Suprapubic skin (tissue), 4 donors: Measurements from ENCODE around the gene ACSL1.

Source experiments
- EP300 ChIP-seq: sonication (generic); formaldehyde crosslinking; IDR thresholded peaks from one replicate; pipeline ENCODE4 v1.6.1; 2017; ENCODE audit warnings: antibody characterized with exemption
- POLR2A ChIP-seq, 2 donors: fragments of 450-650 bp; IDR thresholded peaks; one replicate each; pipeline ENCODE4 v1.6.1; 2017; ENCODE audit warnings: antibody characterized with exemption in 2 of 2, mild to moderate bottlenecking in 2 of 2, moderate library complexity in 2 of 2
- POLR2AphosphoS5 ChIP-seq, 3 donors: sonication (generic); formaldehyde crosslinking; IDR thresholded peaks; one replicate each; pipeline ENCODE4 v1.6.1; 2017; ENCODE audit warnings: antibody characterized with exemption in 3 of 3
- TF ChIP-seq, protein P1 (sequence below), 2 donors: fragments of 200-600 bp in 1 of 2; fragments of 450-650 bp in 1 of 2; sonication (generic) in 1 of 2; IDR thresholded peaks; one replicate each; pipeline ENCODE4 v1.5.1; 2016 to 2019; ENCODE audit warnings: antibody characterized with exemption in 2 of 2, mild to moderate bottlenecking in 1 of 2, moderate library complexity in 1 of 2

DNA sequence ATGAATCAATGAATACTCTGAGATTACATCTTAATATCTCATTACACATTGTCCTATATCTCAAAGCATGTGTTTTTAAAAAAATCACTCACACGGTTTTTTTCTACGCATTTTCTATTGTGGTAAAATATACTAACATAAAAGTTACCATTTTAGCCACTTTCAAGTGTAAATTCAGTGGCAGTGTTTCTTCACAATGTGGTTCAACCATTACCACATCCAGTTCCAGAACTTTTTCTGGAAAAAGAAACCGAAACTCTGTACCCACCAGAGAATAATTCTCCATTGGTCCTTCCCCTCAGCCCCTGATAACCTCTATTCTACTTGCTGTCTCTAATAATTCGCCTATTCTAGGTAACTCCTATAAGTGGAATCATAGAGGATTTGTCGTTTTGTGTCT is 35.3 kb upstream of the ACSL1 start:
- TF ChIP-seq, protein P1, sequence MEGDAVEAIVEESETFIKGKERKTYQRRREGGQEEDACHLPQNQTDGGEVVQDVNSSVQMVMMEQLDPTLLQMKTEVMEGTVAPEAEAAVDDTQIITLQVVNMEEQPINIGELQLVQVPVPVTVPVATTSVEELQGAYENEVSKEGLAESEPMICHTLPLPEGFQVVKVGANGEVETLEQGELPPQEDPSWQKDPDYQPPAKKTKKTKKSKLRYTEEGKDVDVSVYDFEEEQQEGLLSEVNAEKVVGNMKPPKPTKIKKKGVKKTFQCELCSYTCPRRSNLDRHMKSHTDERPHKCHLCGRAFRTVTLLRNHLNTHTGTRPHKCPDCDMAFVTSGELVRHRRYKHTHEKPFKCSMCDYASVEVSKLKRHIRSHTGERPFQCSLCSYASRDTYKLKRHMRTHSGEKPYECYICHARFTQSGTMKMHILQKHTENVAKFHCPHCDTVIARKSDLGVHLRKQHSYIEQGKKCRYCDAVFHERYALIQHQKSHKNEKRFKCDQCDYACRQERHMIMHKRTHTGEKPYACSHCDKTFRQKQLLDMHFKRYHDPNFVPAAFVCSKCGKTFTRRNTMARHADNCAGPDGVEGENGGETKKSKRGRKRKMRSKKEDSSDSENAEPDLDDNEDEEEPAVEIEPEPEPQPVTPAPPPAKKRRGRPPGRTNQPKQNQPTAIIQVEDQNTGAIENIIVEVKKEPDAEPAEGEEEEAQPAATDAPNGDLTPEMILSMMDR (IDR thresholded peaks at IDR 0.05): no peak
- no peak for TF ChIP-seq POLR2AphosphoS5 (IDR thresholded peaks at IDR 0.05)
- TF ChIP-seq POLR2A (IDR thresholded peaks at IDR 0.05): no peak
- TF ChIP-seq EP300: no peak
